Mesenchymal stem cell (in vitro differentiated cells and primary cell): ENCODE measurements around the gene DNAJC24.

Source experiments
- DNase-seq: peaks from one replicate; pipeline ENCODE4 v3.0.0-alpha.2; 2013
- H2AFZ ChIP-seq: one replicate; pipeline ENCODE4 v1.6.1; 2013; ENCODE audit warnings: low read depth, mild to moderate bottlenecking, control low read depth, inconsistent platforms, low read length, moderate library complexity
- H2AK5ac ChIP-seq: 2 replicates; pipeline ENCODE4 v1.6.1; 2013; ENCODE audit warnings: low read length, moderate library complexity, mild to moderate bottlenecking, inconsistent platforms; ENCODE audit not compliant: severe bottlenecking
- H2BK120ac ChIP-seq: one replicate; pipeline ENCODE4 v1.6.1; 2013; ENCODE audit warnings: low read depth, mild to moderate bottlenecking, inconsistent platforms, low read length, moderate library complexity
- H2BK12ac ChIP-seq, 2 experiments: one replicate each; pipeline ENCODE4 v1.6.1; 2013; ENCODE audit warnings: inconsistent platforms in 2 of 2, low read length in 2 of 2, mild to moderate bottlenecking in 2 of 2, moderate library complexity in 2 of 2, control low read depth in 1 of 2
- H2BK15ac ChIP-seq: one replicate; pipeline ENCODE4 v1.6.1; 2013; ENCODE audit warnings: mild to moderate bottlenecking, low read depth, inconsistent platforms; ENCODE audit not compliant: poor library complexity, severe bottlenecking
- H2BK5ac ChIP-seq: 2 replicates; pipeline ENCODE4 v1.6.1; 2013; ENCODE audit warnings: low read depth, mild to moderate bottlenecking, low read length, control low read depth, inconsistent platforms; ENCODE audit not compliant: poor library complexity, severe bottlenecking
- H3K14ac ChIP-seq, 2 experiments: one replicate each; pipeline ENCODE4 v1.6.1; 2013; ENCODE audit warnings: inconsistent platforms in 2 of 2, low read length in 2 of 2, control low read depth in 1 of 2, mild to moderate bottlenecking in 1 of 2, moderate library complexity in 1 of 2
- H3K18ac ChIP-seq, 2 experiments: one replicate each; pipeline ENCODE4 v1.6.1; 2013; ENCODE audit warnings: inconsistent platforms in 2 of 2, low read length in 2 of 2, control low read depth in 1 of 2, low read depth in 1 of 2, mild to moderate bottlenecking in 1 of 2
- H3K23ac ChIP-seq, 2 experiments: one replicate each; pipeline ENCODE4 v1.6.1; 2013; ENCODE audit warnings: inconsistent platforms in 2 of 2, low read length in 2 of 2, mild to moderate bottlenecking in 2 of 2, moderate library complexity in 2 of 2, control low read depth in 1 of 2
- H3K27ac ChIP-seq: 2 replicates; pipeline ENCODE4 v1.5.1; 2013; ENCODE audit warnings: mild to moderate bottlenecking, moderate library complexity, low read length, control low read depth, inconsistent platforms; ENCODE audit not compliant: poor library complexity, severe bottlenecking
- H3K27me3 ChIP-seq, 2 experiments: 2 replicates each; pipeline versions ENCODE4 v1.6.1 to v1.7.0; 2013; ENCODE audit warnings: low read length in 2 of 2, mild to moderate bottlenecking in 2 of 2, moderate library complexity in 2 of 2, control low read depth in 1 of 2, inconsistent platforms in 1 of 2; ENCODE audit not compliant: control insufficient read depth in 1 of 2, insufficient read depth in 1 of 2
- H3K36me3 ChIP-seq, 2 experiments: 2 replicates each; pipeline versions ENCODE4 v1.6.1 to v1.7.0; 2013; ENCODE audit warnings: low read length in 2 of 2, control low read depth in 1 of 2, inconsistent platforms in 1 of 2, low read depth in 1 of 2, mild to moderate bottlenecking in 1 of 2; ENCODE audit not compliant: insufficient read depth in 2 of 2, control insufficient read depth in 1 of 2
- H3K4ac ChIP-seq, 2 experiments: one replicate each; pipeline ENCODE4 v1.6.1; 2013; ENCODE audit warnings: inconsistent platforms in 2 of 2, low read length in 2 of 2, mild to moderate bottlenecking in 2 of 2, moderate library complexity in 2 of 2, control low read depth in 1 of 2, low read depth in 1 of 2
- H3K4me1 ChIP-seq: 2 replicates; pipeline ENCODE4 v1.6.1; 2013; ENCODE audit warnings: low read depth, low read length, control low read depth; ENCODE audit not compliant: control insufficient read depth, insufficient read depth
- H3K4me2 ChIP-seq: 2 replicates; pipeline ENCODE4 v1.6.1; 2013; ENCODE audit warnings: low read length, mild to moderate bottlenecking, inconsistent platforms; ENCODE audit not compliant: poor library complexity, severe bottlenecking
- H3K4me3 ChIP-seq, 2 experiments: 2 replicates each; pipeline versions ENCODE4 v1.5.1 to v1.7.0; 2013; ENCODE audit warnings: low read length in 2 of 2, mild to moderate bottlenecking in 2 of 2, control low read depth in 1 of 2, low read depth in 1 of 2; ENCODE audit not compliant: insufficient read depth in 1 of 2
- H3K79me1 ChIP-seq: replicated peaks from 2 replicates; pipeline ENCODE4 v1.6.1; 2013; ENCODE audit warnings: mild to moderate bottlenecking, control low read depth, low read length, inconsistent platforms; ENCODE audit not compliant: poor library complexity, severe bottlenecking
- H3K9ac ChIP-seq: 2 replicates; pipeline ENCODE4 v1.7.0; 2013; ENCODE audit warnings: mild to moderate bottlenecking, low read length, moderate library complexity
- H3K9me3 ChIP-seq: 2 replicates; pipeline ENCODE4 v1.7.0; 2013; ENCODE audit warnings: mild to moderate bottlenecking, low read length; ENCODE audit not compliant: control insufficient read depth
- H4K8ac ChIP-seq: one replicate; pipeline ENCODE4 v1.6.1; 2013; ENCODE audit warnings: inconsistent platforms, mild to moderate bottlenecking, low read length, moderate library complexity
- H4K91ac ChIP-seq: one replicate; pipeline ENCODE4 v1.6.1; 2013; ENCODE audit warnings: mild to moderate bottlenecking, low read length, inconsistent platforms
- WGBS: methylation state at CpG from one replicate; pipeline ENCODE4 v1.1.7; 2013; ENCODE audit warnings: mixed read lengths; 5-methylcytosine and 5-hydroxymethylcytosine counted together

DNAJC24 gene

DNA sequence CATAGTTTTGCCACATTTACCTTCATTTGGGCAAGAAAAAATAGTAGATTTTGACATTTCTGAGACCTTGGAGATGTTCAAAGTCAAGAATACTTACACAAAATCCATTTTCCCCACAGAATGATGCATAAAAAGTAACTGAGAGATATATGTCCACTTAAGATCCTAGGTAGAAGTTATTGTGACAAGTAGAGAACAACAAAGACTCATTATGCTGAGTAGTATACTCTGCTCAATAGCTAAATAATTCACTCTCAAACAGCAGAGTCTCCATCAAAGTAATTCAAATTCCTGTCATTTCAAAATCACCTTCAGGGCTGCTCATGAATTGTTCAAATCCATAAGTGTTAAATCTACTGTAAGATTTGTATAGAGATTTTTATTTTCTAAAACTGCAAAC is 104.4 kb downstream of the DNAJC24 start:
- no peaks in the 10 kb centered on the region for H3K36me3 ChIP-seq
- H3K4me3 ChIP-seq: no peak overlapping the region
- H2BK12ac ChIP-seq: no peak overlapping the region
- H4K91ac ChIP-seq: no peak overlapping the region
- no peak overlapping the region for H4K8ac ChIP-seq
- H2BK15ac ChIP-seq: no peak overlapping the region
- H3K9me3 ChIP-seq: no peaks in the 10 kb centered on the region
- H2AFZ ChIP-seq: no peak overlapping the region
- no peak overlapping the region for H3K27ac ChIP-seq
- no peak overlapping the region for H2AK5ac ChIP-seq
- H3K23ac ChIP-seq: no peak overlapping the region
- no peak overlapping the region for H3K18ac ChIP-seq
- H2BK120ac ChIP-seq: no peak overlapping the region
- no peak overlapping the region for H3K9ac ChIP-seq
- H2BK5ac ChIP-seq: no peak overlapping the region
- H3K4me2 ChIP-seq: no peak overlapping the region
- no peaks in the 10 kb centered on the region for H3K27me3 ChIP-seq
- H3K14ac ChIP-seq: no peak overlapping the region
- no peak overlapping the region for H3K4ac ChIP-seq
- no peaks in the 10 kb centered on the region for H3K4me1 ChIP-seq
- DNase-seq: no peak
- H3K79me1 ChIP-seq: peaks cover 10% of the 10 kb centered on the region

DNA sequence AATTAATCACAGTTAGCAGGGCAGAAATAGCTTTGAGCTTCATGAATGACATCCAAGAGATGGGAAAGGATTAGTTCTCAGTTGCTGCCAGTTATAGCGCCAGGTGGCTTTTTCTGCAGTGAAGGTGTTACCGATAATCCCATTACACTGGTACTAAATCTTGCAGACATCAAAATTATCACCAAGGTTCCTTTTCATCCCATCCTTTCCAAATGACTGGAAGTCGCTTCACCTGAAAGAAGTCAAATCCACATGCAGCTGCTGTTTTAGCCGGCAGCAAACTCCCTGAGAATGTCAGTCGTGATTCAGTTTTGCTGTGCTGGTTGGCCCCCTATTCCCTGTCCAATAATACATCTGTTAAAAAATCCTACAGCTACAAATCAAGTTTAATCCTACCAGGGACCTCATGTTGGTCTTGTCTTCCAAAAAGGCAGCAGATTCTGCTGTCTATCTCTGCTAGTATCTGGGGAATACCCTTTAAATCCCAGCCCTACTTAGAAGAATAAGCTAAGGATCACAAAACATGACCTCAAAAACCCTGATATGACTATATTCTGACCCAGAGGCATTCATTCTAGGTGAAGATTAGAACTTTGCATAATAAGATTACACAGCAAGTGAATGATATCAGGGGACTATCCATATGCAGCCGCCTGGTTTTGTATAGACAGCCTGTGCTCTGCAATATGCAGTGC is 108.0 kb downstream of the DNAJC24 start:
- Histone ChIP-seq H3K4me3 (no peak overlapping the region), H3K9ac (no peak overlapping the region), H3K4me2 (no peak overlapping the region), H2BK15ac (no peak overlapping the region), H2AK5ac (no peak overlapping the region), H4K8ac (no peak overlapping the region), H3K4ac (no peak overlapping the region), H3K27me3 (no peaks in the 10 kb centered on the region), H4K91ac (no peak overlapping the region), H3K36me3 (no peaks in the 10 kb centered on the region), H2BK12ac (no peak overlapping the region), H3K18ac (no peak overlapping the region), H3K79me1 (peaks cover 8% of the 10 kb centered on the region), H2BK5ac (peak overlapping the region; percentile 0), H3K23ac (no peak overlapping the region), H3K14ac (no peak overlapping the region), H3K27ac (no peak overlapping the region), H3K4me1 (no peaks in the 10 kb centered on the region), H2BK120ac (no peak overlapping the region), H3K9me3 (no peaks in the 10 kb centered on the region), H2AFZ (no peak overlapping the region)
- DNase-seq: no peak
- WGBS: 97% methylated on average over 6 of the region's 6 CpGs

DNA sequence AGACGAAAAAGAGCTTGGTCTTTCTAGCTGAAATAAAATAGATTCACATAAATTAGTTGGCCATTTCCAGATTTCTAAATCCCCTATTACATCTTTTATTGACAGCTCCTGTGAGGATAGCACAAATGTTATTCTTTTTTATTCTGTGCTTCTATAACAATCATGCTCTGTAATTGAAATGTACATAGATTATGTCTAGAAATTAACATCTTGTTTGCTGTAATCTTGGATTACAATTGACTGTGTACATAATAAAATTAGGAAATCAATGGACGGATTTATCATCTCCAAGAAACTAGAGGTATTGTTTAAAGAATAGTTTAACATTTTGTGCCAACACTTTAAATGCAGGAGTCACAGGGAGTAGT is 108.5 kb downstream of the DNAJC24 start:
- Histone ChIP-seq H3K9me3 (no peaks in the 10 kb centered on the region), H3K4me1 (no peaks in the 10 kb centered on the region), H4K91ac (no peak overlapping the region), H3K4me2 (no peak overlapping the region), H3K27me3 (no peaks in the 10 kb centered on the region), H3K79me1 (peaks cover 8% of the 10 kb centered on the region), H3K4ac (no peak overlapping the region), H3K27ac (no peak overlapping the region), H2AFZ (no peak overlapping the region), H3K14ac (no peak overlapping the region), H3K18ac (no peak overlapping the region), H2BK120ac (no peak overlapping the region), H3K23ac (no peak overlapping the region), H2BK12ac (no peak overlapping the region), H2AK5ac (no peak overlapping the region), H2BK5ac (no peak overlapping the region), H2BK15ac (no peak overlapping the region), H4K8ac (no peak overlapping the region), H3K36me3 (no peaks in the 10 kb centered on the region), H3K9ac (no peak overlapping the region), H3K4me3 (no peak overlapping the region)
- 100% methylated on average over 1 of the region's 2 CpGs for WGBS
- no peak for DNase-seq

DNA sequence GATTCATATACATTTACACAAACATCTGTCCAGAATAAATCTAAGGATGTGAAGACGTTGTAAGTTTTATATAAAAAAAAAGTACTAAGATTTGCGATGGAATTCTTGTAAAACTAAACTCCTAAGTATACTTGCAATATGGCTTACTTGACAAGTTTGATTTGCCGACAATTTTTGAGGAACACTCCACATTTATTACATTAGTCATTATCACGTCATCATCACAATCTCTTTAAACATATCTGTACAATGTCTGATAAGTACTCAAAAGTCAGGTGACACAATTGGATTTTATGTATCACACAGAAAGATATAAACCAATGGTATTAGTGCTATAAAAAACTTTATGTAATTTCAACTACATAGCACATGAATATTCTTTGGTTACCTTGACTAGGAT is 109.4 kb downstream of the DNAJC24 start:
- Histone ChIP-seq H3K79me1 (peaks cover 8% of the 10 kb centered on the region), H2AK5ac (no peak overlapping the region), H3K9me3 (no peaks in the 10 kb centered on the region), H2BK15ac (no peak overlapping the region), H2BK5ac (no peak overlapping the region), H3K18ac (no peak overlapping the region), H4K8ac (no peak overlapping the region), H3K4ac (no peak overlapping the region), H3K9ac (no peak overlapping the region), H3K23ac (no peak overlapping the region), H3K4me3 (no peak overlapping the region), H4K91ac (no peak overlapping the region), H3K36me3 (no peaks in the 10 kb centered on the region), H2BK120ac (no peak overlapping the region), H3K27me3 (no peaks in the 10 kb centered on the region), H3K4me2 (no peak overlapping the region), H3K14ac (no peak overlapping the region), H2AFZ (no peak overlapping the region), H3K4me1 (no peaks in the 10 kb centered on the region), H2BK12ac (no peak overlapping the region), H3K27ac (no peak overlapping the region)
- 92% methylated on average over 3 of the region's 4 CpGs for WGBS
- DNase-seq: no peak
